Left ventricle myocardium inferior (tissue), 1 donor: ENCODE results near the gene WSCD1. TPM values are rescaled to one million over a fixed set of nuclear protein-coding genes. Genes with fewer than 3 reads are reported as not detected.

Experiments
- DNase-seq: peaks from one replicate; pipeline ENCODE4 v3.0.0-alpha.2; 2020
- H3K27ac ChIP-seq: fragments of 200-600 bp; replicated peaks from 2 replicates; pipeline ENCODE4 v1.8.0; 2021
- H3K27me3 ChIP-seq: fragments of 200-600 bp; 2 replicates; pipeline ENCODE4 v1.8.0; 2021; ENCODE audit warnings: low read depth
- H3K36me3 ChIP-seq: fragments of 200-600 bp; 2 replicates; pipeline ENCODE4 v1.8.0; 2021
- H3K4me1 ChIP-seq: fragments of 200-600 bp; 2 replicates; pipeline ENCODE4 v1.8.0; 2021
- H3K4me3 ChIP-seq: fragments of 200-600 bp; 2 replicates; pipeline ENCODE4 v1.8.0; 2021; ENCODE audit warnings: mild to moderate bottlenecking, moderate library complexity
- H3K9me3 ChIP-seq: fragments of 200-600 bp; replicated peaks from 2 replicates; pipeline ENCODE4 v1.8.0; 2021
- CTCF ChIP-seq: fragments of 200-600 bp; IDR thresholded peaks from 2 replicates; pipeline ENCODE4 v1.8.0; 2021; ENCODE audit warnings: antibody characterized with exemption, mild to moderate bottlenecking, borderline replicate concordance
- intact Hi-C: fragments of 100-400 bp; cut with micrococcal nuclease; formaldehyde crosslinking; loops from one replicate; pipeline ENCODE4 v1.11.0; 2022
- total RNA-seq: library from RNA; stranded (reverse); fragmentation: NEBNext Ultra II Directional; extraction: Animal tissue kit (Norgen Biotek cat#: 25700); gene quantifications from one replicate; pipeline ENCODE4 v1.2.1, GENCODE V29; 2021
- donor health status: DM: no; HTN: yes; CAD: no; lungs with severe emphysema.

The WSCD1 gene
- total RNA-seq, 1 donor from 2014 or later = 6.4 TPM

GRCh38 chr17:6059406-6059805 lies 10.8 kb upstream of the WSCD1 start:
- H3K9me3 ChIP-seq = no peaks in the 10 kb centered on the region
- intact Hi-C loops = no loop called here
- no peak overlapping the region for H3K4me3 ChIP-seq
- H3K27ac ChIP-seq = no peak overlapping the region
- no peak for TF ChIP-seq CTCF
- no peak for DNase-seq
- peaks cover 96% of the 10 kb centered on the region for H3K27me3 ChIP-seq
- H3K4me1 ChIP-seq = no peaks in the 10 kb centered on the region
- no peaks in the 10 kb centered on the region for H3K36me3 ChIP-seq

DNA sequence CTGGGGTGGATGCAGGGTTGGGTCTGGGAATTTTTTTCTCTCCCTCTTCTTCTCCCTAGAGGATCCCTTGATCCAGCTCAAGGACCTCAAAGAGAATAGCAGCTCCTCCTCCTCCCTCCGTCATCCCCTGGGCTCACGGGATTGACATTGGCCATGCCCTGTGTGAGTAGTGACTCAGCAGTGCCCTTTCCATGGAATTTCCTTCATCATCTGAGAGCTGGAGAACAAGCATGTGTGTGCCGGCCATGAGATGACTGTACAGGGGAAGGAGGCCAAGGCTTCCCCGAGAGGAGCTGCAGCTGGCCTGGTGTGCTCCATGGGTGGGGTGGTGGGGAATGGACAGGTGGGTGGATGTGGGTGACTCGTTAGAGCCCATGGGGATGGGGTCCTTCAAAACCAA lies 8.9 kb upstream of the WSCD1 start:
- no peak overlapping the region for H3K27ac ChIP-seq
- no peak for DNase-seq
- H3K4me1 ChIP-seq = no peaks in the 10 kb centered on the region
- H3K36me3 ChIP-seq = no peaks in the 10 kb centered on the region
- no peak for TF ChIP-seq CTCF
- intact Hi-C loops = no loop called here
- no peaks in the 10 kb centered on the region for H3K9me3 ChIP-seq
- no peak overlapping the region for H3K4me3 ChIP-seq
- peaks cover 97% of the 10 kb centered on the region for H3K27me3 ChIP-seq

DNA sequence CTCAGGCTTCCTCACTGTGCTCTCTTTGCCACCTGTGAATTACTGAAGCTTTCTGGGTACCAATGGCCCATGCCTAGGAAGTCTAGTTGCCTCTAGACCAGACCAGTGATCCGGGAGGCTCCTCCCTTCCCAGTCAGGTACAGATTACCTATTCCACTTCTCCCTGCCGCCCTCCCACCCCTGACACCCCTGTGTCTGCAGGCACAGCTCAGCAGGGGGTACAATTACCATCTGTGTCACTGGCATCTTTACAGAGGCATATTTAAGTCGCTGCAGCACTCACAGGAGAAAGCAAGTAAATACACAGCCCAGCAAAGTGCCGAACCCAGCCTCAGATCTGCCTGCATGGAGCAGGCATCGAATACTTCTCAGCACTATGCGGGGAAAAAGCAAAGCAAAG lies 5.3 kb upstream of the WSCD1 start:
- Histone ChIP-seq H3K27me3 (peaks cover 89% of the 10 kb centered on the region), H3K4me3 (no peak overlapping the region), H3K36me3 (no peaks in the 10 kb centered on the region), H3K4me1 (no peaks in the 10 kb centered on the region), H3K27ac (no peak overlapping the region), H3K9me3 (no peaks in the 10 kb centered on the region)
- no peak for DNase-seq
- no peak for TF ChIP-seq CTCF
- intact Hi-C loops = no loop called here

- Histone ChIP-seq H3K4me3 (no peak overlapping the region), H3K4me1 (no peaks in the 10 kb centered on the region), H3K27me3 (peaks cover 84% of the 10 kb centered on the region), H3K36me3 (no peaks in the 10 kb centered on the region), H3K27ac (no peak overlapping the region), H3K9me3 (no peaks in the 10 kb centered on the region)
- no peak for DNase-seq
- intact Hi-C loops = no loop called here
- TF ChIP-seq CTCF = no peak
Measured at GRCh38 chr17:6065351-6065750, 4.8 kb upstream of the WSCD1 start.

- no peak for TF ChIP-seq CTCF
- Histone ChIP-seq H3K9me3 (no peaks in the 10 kb centered on the region), H3K27me3 (peaks cover 86% of the 10 kb centered on the region), H3K27ac (no peak overlapping the region), H3K36me3 (no peaks in the 10 kb centered on the region), H3K4me1 (peaks cover 9% of the 10 kb centered on the region), H3K4me3 (no peak overlapping the region)
- DNase-seq = no peak
- intact Hi-C loops = no loop called here
Measured at GRCh38 chr17:6066183-6066948, 3.8 kb upstream of the WSCD1 start.
